T-helper 2 cell (primary cell): ENCODE results near the gene G0S2.
"Not testable (repeated sequence)": the region's sequence is repeated elsewhere in the genome, so short reads cannot be mapped to it uniquely, and the experiment has no call there.

Experiments used
- DNase-seq, 5 experiments: peaks; one replicate each; pipeline versions ENCODE4 v3.0.0 to v3.0.0-alpha.2; 2012 to 2022

Gene G0S2

GRCh38 chr1:209685821-209686220, 10.6 kb downstream of the G0S2 start:
- DNase-seq = peak in 2 of 5 experiments; percentile 17 to 57

GRCh38 chr1:209686322-209686721, 11.1 kb downstream of the G0S2 start:
- no peak for DNase-seq

GRCh38 chr1:209688746-209689234, 13.6 kb downstream of the G0S2 start:
- no peak for DNase-seq

GRCh38 chr1:209689477-209689876, 14.3 kb downstream of the G0S2 start:
- no peak for DNase-seq

- no peak for DNase-seq
Observed at GRCh38 chr1:209691237-209691636, 16.0 kb downstream of the G0S2 start.

GRCh38 chr1:209692296-209692695, 17.1 kb downstream of the G0S2 start:
- no peak for DNase-seq

- DNase-seq = peak; percentile 12 to 65 (median 42)
Observed at GRCh38 chr1:209692745-209693504, 17.7 kb downstream of the G0S2 start.

- DNase-seq = no peak
Observed at GRCh38 chr1:209696673-209697072, 21.5 kb downstream of the G0S2 start.

- DNase-seq = no peak
Observed at GRCh38 chr1:209697126-209697525, 21.9 kb downstream of the G0S2 start.

GRCh38 chr1:209700686-209701085, 25.5 kb downstream of the G0S2 start:
- not testable (repeated sequence) for DNase-seq

GRCh38 chr1:209702832-209703231, 27.6 kb downstream of the G0S2 start:
- DNase-seq = no peak

GRCh38 chr1:209703834-209704504, 28.8 kb downstream of the G0S2 start:
- no peak for DNase-seq

GRCh38 chr1:209704584-209704983, 29.4 kb downstream of the G0S2 start, which contains the start of gene HSD11B1:
Gene HSD11B1 (plus strand): TSS chr1:209704846. CDS start chr1:209704943, 97 bp downstream.
- DNase-seq = no peak

- no peak for DNase-seq
Observed at GRCh38 chr1:209705033-209705598, 29.9 kb downstream of the G0S2 start.

GRCh38 chr1:209706622-209707021, 31.4 kb downstream of the G0S2 start:
- DNase-seq = no peak

- no peak for DNase-seq
Observed at GRCh38 chr1:209707308-209707707, 32.1 kb downstream of the G0S2 start.

- DNase-seq = no peak
Observed at GRCh38 chr1:209708297-209708696, 33.1 kb downstream of the G0S2 start.

- DNase-seq = peak in 1 of 5 experiments; percentile 26
Observed at GRCh38 chr1:209710093-209710492, 34.9 kb downstream of the G0S2 start.

GRCh38 chr1:209710847-209711246, 35.6 kb downstream of the G0S2 start:
- DNase-seq = no peak

GRCh38 chr1:209714338-209714737, 39.1 kb downstream of the G0S2 start:
- no peak for DNase-seq

- DNase-seq = no peak
Observed at GRCh38 chr1:209715314-209715713, 40.1 kb downstream of the G0S2 start.

- no peak for DNase-seq
Observed at GRCh38 chr1:209717818-209718217, 42.6 kb downstream of the G0S2 start.

- no peak for DNase-seq
Observed at GRCh38 chr1:209720326-209720725, 45.1 kb downstream of the G0S2 start.

- DNase-seq = no peak
Observed at GRCh38 chr1:209720826-209721225, 45.6 kb downstream of the G0S2 start.
